ENCODE measurements around the gene ACTR1A. TPM values are rescaled to one million over a fixed set of nuclear protein-coding genes. Genes with fewer than 3 reads are reported as not detected.

The ACTR1A gene
- total RNA-seq, 1 experiment from 2014 or later: 82.1 TPM

- Mint-ChIP-seq H3K27ac (no peak overlapping the region), H3K9me3 (no peaks in the 10 kb centered on the region; a peak in 1 of 5 replicates), H3K4me1 (peaks cover 16 to 34% of the 10 kb centered on the region in 2 experiments)
Measured at GRCh38 chr10:102436312-102436711, 66.2 kb downstream of the ACTR1A start.

More at GRCh38 chr10:102436312-102436711, 66.2 kb downstream of the ACTR1A start:
- no peak overlapping the region for H3K18ac ChIP-seq (ENCODE audit: insufficient read length, low read depth, low read length)
- Mint-ChIP-seq H3K36me3 (ENCODE audit: insufficient read depth in 1 of 3, low read depth in 3 of 3) (0 out of 7 replicates have a peak, but pooled peaks cover 0 to 1% (median 0%) of the 10 kb centered on the region in 3 experiments), H3K4me3 (peak overlapping the region in 1 of 2 experiments; percentile 39; a peak in 1 of 5 replicates), H3K27me3 (ENCODE audit: low read depth) (peaks cover 69% of the 10 kb centered on the region)
- no peak overlapping the region for H2BK15ac ChIP-seq (ENCODE audit: low read depth, low read length)
- no peak overlapping the region for H3K23ac ChIP-seq (ENCODE audit: insufficient read length, low read depth, low read length)
- H3K23me2 ChIP-seq (ENCODE audit: insufficient read length, low read depth, low read length, poor library complexity, severe bottlenecking): peaks cover 9% of the 10 kb centered on the region
- no peak overlapping the region for H3K4me2 ChIP-seq (ENCODE audit: insufficient read depth, insufficient read length, low read length)
- H3K79me1 ChIP-seq (ENCODE audit: insufficient read depth, low read depth, low read length, poor library complexity, severe bottlenecking): no peaks in the 10 kb centered on the region
- no peak overlapping the region for H2BK12ac ChIP-seq (ENCODE audit: insufficient read length, low read depth, low read length)
- H2BK20ac ChIP-seq (ENCODE audit: low read depth, low read length, poor library complexity, severe bottlenecking): no peak overlapping the region
- no peak overlapping the region for H3K4ac ChIP-seq (ENCODE audit: low read depth, low read length)
- no peak overlapping the region for H3K9ac ChIP-seq (ENCODE audit: extremely low read depth, insufficient read length, low read length)
- H3K27me3 ChIP-seq (ENCODE audit: insufficient read depth, low read length): peaks cover 29% of the 10 kb centered on the region; the same call in 1 of the 2 replicates
- no peak overlapping the region for H2AK5ac ChIP-seq (ENCODE audit: insufficient read length, low read length)
- H4K5ac ChIP-seq (ENCODE audit: insufficient read length, low read depth, low read length): no peak overlapping the region
- H3K4me1 ChIP-seq (ENCODE audit: insufficient read depth, low read length): peaks cover 5% of the 10 kb centered on the region; the same call in 1 of the 2 replicates
- no peaks in the 10 kb centered on the region for H3K9me3 ChIP-seq (ENCODE audit: control insufficient read depth, low read depth, low read length)
- no peak overlapping the region for H4K91ac ChIP-seq (ENCODE audit: insufficient read length, low read depth, low read length)
- no peak for DNase-seq
- TF ChIP-seq, protein P1, sequence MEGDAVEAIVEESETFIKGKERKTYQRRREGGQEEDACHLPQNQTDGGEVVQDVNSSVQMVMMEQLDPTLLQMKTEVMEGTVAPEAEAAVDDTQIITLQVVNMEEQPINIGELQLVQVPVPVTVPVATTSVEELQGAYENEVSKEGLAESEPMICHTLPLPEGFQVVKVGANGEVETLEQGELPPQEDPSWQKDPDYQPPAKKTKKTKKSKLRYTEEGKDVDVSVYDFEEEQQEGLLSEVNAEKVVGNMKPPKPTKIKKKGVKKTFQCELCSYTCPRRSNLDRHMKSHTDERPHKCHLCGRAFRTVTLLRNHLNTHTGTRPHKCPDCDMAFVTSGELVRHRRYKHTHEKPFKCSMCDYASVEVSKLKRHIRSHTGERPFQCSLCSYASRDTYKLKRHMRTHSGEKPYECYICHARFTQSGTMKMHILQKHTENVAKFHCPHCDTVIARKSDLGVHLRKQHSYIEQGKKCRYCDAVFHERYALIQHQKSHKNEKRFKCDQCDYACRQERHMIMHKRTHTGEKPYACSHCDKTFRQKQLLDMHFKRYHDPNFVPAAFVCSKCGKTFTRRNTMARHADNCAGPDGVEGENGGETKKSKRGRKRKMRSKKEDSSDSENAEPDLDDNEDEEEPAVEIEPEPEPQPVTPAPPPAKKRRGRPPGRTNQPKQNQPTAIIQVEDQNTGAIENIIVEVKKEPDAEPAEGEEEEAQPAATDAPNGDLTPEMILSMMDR (conservative IDR thresholded peaks at IDR 0.05): no peak
- H3T11ph ChIP-seq (ENCODE audit: low read length): no peak overlapping the region
- H3K56ac ChIP-seq (ENCODE audit: insufficient read length, low read depth, low read length): no peak overlapping the region
- no peak overlapping the region for H4K8ac ChIP-seq (replicated peaks; ENCODE audit: insufficient read length, low read depth, low read length)
- no peak overlapping the region for H3K27ac ChIP-seq (ENCODE audit: insufficient read length, low read depth, low read length)
- H3K14ac ChIP-seq (ENCODE audit: insufficient read depth, low read length): no peak overlapping the region
- no peaks in the 10 kb centered on the region for H3K79me2 ChIP-seq (ENCODE audit: insufficient read depth, low read length)
- no peak overlapping the region for H2AFZ ChIP-seq (ENCODE audit: low read length)
- H2BK120ac ChIP-seq (ENCODE audit: low read depth, low read length, poor library complexity, severe bottlenecking): no peak overlapping the region
- no CpG with 5 or more reads among the region's 6 CpGs for whole genome bisulfite sequencing (ENCODE audit: extremely low coverage, insufficient read length, low lambda C conversion rate)
- no peak overlapping the region for H2BK5ac ChIP-seq (ENCODE audit: insufficient read length, low read length)
- no peaks in the 10 kb centered on the region for H4K20me1 ChIP-seq (ENCODE audit: control insufficient read depth, insufficient read depth, insufficient read length)

Data from H9 (cell line).